ENCODE data around the gene CLEC4A.
"Not testable (repeated sequence)": the region's sequence is repeated elsewhere in the genome, so short reads cannot be mapped to it uniquely, and the experiment has no call there.

- TF ChIP-seq EZH2 (IDR thresholded peaks at IDR 0.05); POLR2AphosphoS5 (IDR thresholded peaks at IDR 0.05; ENCODE audit: borderline replicate concordance, low read depth, low read length): not testable (repeated sequence)
Observed at GRCh38 chr12:8188088-8188487, 64.7 kb downstream of the CLEC4A start.
